GM18519 (cell line): ENCODE data around the gene CAMSAP2.
A peak's percentile ranks its signal among the peaks of the same experiment; 100 is the strongest.

Source experiments
- ATAC-seq: cut with Tn5 transposase; IDR thresholded peaks from one replicate; pipeline ENCODE4 v1.9.1; 2021; ENCODE audit warnings: mild to moderate bottlenecking, moderate library complexity; ENCODE audit not compliant: unreplicated experiment, low FRiP score

Gene CAMSAP2

DNA sequence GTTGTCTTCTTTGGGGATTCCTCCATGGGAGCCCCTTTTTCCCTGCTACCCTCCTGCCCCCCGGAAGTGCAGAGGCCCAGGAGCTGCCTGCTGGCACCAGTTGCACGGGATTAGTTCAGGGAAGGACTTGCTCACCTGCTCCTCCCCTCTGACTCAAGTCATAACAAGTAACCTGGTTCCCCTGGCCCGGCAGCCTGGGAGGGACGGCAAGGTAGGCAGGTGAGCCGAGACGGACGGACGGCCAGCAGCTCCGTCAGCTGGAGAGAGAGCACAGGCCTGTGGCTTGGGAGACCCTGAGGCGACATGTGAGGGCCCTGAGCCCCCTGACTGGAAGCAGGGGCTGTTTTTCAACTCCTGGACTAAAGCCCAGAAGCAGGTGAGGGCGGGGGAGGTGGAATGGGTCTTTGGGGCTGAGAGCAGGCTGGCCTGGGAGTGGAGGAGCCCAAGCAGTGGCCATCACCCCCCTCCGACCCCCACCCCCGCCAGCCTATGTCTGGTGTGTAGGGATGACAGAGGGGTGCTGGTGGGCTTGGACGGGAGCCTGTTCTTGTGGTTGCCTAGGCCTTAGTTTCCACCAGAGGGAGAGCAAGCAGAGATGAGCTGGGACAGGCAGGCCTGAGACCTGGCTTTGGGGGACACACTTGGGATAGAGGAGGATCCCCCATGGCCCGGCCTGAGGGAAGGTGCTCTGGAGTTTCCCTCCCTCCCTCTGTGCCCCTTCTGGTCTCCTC is 156.2 kb downstream of the CAMSAP2 start, which contains the start of gene INAVA:
TSS of gene INAVA (plus strand) at position 189 of the 731 bp plus-strand sequence. CDS start 3,501 bp downstream, outside the sequence.
- ATAC-seq: no peak

DNA sequence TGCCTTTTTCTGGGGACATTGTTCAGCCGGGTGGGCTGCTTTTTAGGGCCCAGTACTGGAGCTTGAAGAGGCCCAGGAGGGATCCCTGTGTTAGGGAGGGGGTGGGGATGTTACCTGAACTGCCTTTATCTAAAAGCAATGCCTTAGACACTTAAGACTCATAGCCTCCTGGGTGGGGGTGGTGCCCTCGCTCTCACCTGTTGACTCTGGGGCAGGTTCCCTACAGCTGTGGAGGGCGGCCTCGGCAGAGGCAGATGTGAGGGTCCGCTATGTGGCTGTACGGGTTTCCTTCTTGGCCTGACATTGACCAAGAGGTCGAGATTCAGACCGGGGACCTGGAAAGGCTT is 156.7 kb downstream of the CAMSAP2 start:
- no peak for ATAC-seq

- no peak for ATAC-seq
These were observed 157.3 kb downstream of the CAMSAP2 start for GRCh38 chr1:200895801-200896530.

DNA sequence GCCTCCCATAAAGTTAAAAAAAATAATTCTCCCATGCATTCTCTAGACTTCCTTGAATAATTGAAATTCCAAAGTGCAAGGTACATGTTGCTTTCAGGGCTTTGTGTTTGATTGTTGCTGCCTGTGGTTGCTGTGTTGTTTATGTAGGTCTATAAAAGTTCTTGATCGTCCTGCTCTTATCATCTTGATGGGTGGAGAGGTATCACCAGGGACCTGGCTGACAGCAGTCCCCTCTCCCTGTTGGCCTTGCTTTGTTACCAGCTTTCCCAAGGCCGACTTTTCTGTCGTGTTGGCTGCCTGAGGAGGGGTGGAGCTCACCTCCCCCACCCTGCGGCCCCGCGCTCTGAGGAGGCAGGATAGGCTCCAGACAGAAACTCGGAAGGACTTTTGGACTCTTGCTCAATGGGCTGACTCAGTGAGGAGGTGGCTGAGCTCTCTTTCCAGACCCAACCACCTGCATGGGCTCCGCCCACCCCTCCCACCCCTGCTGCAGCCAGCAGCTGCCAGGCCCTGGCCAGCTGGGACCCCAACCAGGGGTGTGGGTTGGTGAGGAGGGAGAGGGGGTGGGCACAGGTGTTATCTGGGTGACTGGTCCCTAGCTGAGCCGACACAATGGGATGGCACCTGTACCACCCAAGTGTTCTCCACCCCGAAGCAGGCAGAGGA is 158.0 kb downstream of the CAMSAP2 start:
- no peak for ATAC-seq

- no peak for ATAC-seq
These were observed 158.6 kb downstream of the CAMSAP2 start for GRCh38 chr1:200897259-200897658.

GRCh38 chr1:200899015-200899386 is 160.3 kb downstream of the CAMSAP2 start:
- ATAC-seq: no peak

- ATAC-seq: no peak
These were observed 160.8 kb downstream of the CAMSAP2 start for GRCh38 chr1:200899451-200899915.

GRCh38 chr1:200899954-200900867 is 161.5 kb downstream of the CAMSAP2 start:
- ATAC-seq: no peak

- ATAC-seq: no peak
These were observed 162.2 kb downstream of the CAMSAP2 start for GRCh38 chr1:200900877-200901276.

- ATAC-seq: no peak
These were observed 162.7 kb downstream of the CAMSAP2 start for GRCh38 chr1:200901350-200901749.

DNA sequence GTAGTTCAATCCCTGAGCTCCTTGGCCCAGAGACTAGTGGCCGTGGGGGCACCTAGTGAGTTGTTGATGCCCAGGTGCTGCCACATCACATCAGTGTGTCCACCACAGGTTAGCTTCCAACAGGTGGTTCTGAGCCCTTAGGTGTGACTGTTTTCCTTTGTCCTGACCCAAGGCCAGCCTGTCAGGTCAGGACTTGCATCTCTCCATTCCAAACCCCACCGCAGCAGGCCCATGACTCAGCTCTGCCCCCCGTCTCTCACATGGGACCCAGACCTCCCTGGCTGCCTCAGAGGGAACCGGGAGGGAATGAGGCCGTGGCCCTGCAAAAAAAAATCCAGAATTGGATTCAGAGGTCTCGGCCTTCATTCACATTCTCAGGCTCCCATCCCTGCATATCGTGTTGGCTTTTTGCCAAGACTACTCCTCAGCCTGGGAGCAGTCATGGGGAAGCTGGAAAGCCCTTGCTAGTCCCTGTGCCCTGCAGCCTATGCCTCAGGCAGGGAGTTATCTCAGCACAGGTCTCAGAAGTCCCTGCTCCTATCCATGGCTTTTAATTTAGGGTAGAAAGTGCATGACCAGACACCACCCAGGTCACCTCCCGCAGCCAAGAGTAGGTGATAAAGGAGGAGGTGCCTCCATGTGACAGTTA is 163.2 kb downstream of the CAMSAP2 start:
- ATAC-seq: no peak

- no peak for ATAC-seq
These were observed 165.1 kb downstream of the CAMSAP2 start for GRCh38 chr1:200903793-200904192.

- ATAC-seq: no peak
These were observed 166.1 kb downstream of the CAMSAP2 start for GRCh38 chr1:200904772-200905171.

DNA sequence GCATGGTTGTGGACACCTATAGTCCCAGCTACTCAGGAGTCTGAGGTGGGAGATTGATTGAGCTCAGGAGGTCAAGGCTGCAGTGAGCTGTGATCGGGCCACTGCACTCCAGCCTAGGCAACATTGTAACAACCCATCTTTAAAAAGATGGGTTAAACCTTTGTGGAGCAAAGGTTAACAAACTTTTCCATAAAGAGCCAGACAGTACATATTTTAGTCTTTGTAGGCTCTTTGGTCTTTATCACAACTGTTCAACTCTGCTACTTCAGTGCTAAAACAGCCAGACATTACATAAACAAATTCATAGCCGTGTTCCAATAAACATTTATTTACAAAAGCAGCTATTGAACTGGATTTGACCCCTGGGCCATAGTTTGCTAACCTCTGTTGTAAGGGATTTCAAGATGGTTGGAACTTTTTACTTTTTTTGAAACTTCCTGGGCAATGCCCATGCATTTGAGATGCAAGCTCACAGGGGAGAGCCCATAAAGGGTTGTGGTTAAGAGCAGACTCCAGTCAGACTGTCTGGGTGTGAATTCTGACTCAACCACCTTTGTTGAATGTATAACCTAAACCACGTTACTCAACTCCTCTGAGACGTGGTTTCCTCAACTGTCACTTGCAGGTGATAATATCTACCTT is 166.8 kb downstream of the CAMSAP2 start:
- no peak for ATAC-seq

GRCh38 chr1:200906491-200906890 is 167.8 kb downstream of the CAMSAP2 start:
- no peak for ATAC-seq

GRCh38 chr1:200907611-200908097 is 169.0 kb downstream of the CAMSAP2 start:
- ATAC-seq: peak; percentile 63

GRCh38 chr1:200908191-200908868 is 169.6 kb downstream of the CAMSAP2 start:
- no peak for ATAC-seq

- ATAC-seq: no peak
These were observed 170.4 kb downstream of the CAMSAP2 start for GRCh38 chr1:200909071-200909470.
